Stimulated activated CD4-positive, alpha-beta T cell treated with anti-CD3 and anti-CD28 coated beads, Interleukin-2, amount 100 ng/mL, for 4 hours (primary cell): Measurements from ENCODE around the gene USP49.
A peak's percentile ranks its signal among the peaks of the same experiment; 100 is the strongest.
"Not testable (repeated sequence)": the region's sequence is repeated elsewhere in the genome, so short reads cannot be mapped to it uniquely, and the experiment has no call there.

ENCODE experiments used
- DNase-seq: peaks from one replicate; pipeline ENCODE4 v3.0.0-alpha.2; 2020; ENCODE audit warnings: low read depth

Gene USP49

DNA sequence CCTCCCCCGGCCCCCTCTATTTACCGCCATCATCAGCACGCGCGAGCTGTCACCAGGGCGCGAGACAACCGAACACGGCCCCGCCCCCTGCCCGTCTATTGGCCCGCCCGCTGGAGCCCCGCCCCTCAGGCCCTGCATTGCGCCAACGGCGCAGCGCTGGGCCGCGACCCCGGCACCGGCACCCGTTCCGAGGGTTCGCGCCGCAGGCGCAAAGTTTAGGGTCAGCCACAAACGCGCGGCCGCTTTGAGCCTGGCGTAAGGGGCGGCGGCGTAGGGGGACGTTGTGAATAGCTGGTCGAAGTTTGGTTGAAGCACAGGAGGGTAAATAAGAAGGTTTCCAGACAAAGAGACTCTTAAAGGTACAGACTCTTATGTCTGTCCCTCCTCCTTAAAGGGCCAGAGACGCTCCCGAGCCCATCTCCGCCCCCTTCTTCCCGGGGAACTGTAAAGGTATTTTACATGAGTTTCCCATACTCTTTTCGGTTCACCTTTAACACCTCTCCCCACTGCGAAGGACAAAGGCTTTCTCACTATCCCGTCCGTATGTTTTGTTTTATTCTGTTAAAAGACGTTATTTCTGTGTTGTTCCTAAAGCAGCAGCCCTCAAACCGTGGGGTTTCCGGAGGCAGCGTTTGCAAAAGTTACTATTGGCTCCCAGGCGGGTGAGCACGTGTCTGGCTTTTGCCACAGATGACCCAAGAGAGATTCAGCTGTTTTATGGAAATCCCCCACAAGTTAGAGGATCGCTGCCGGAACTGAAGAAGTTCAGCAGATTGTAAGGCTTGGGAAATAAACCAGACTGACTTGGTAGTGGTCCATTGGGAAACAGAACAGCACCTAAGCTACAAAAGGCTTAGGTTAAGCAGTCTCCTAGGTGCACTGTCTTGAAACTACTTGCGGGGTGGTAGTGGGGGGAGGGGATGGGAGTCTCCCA lies at the start of gene USP49:
Gene USP49 (minus strand): TSS at position 76 of the 934 bp plus-strand sequence. CDS start 88,392 bp downstream, outside the sequence.
- peak; percentile 86 for DNase-seq

GRCh38 chr6:41943456-41943855 lies 48.3 kb upstream of the USP49 start:
- no peak for DNase-seq

DNA sequence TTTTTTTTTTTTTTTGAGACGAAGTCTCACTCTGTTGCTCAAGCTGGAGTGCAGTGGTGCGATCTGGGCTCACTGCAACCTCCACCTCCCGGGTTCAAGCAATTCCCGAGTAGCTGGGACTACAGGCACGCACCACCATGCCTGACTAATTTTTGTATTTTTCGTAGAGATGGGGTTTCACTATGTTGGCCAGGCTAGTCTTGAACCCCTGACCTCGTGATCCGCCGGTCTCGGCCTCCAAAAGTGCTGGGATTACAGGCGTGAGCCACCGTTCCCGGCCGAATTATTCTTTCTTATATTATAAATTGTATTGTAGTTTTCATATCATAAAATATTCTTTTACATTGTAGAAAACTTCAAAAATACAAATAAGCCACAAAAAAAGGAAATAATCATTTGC lies 47.7 kb upstream of the USP49 start:
- not testable (repeated sequence) for DNase-seq

DNA sequence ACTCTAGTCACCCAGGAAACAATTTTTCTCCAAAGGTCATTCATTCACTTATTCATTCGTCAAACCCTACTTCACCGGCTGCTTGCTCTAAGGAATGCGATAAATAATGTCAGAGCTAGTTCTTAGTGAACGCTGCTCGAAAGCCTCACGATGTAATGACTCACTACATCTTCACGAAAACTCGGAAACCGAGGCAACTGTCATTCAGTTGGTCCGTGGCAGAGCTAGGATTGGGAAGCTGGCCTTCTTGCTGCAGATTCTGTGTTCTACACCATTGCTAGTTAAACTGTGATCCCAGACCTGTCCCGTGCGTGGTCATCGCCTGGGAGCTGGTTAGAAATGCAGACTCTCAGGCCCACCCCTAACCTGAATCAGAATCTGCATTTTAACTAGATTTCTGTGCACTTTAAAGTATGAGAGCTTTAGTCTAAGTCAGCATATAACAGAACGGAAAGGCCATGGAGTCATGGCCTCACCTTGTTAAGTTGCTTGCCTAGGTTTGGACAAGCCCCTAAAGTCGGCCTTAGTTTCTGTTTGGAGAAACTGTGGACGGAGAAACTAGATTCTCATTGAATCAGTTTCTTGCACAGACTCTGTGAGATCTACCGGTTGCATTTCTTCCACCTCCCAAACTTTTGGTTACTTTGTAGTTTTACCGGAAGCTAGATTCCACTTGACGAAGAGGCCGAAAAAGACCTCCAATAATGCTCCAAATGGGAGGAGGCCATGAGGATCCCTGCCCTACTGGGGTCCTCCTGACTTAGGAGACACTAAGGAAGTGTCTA lies 47.1 kb upstream of the USP49 start:
- no peak for DNase-seq

DNA sequence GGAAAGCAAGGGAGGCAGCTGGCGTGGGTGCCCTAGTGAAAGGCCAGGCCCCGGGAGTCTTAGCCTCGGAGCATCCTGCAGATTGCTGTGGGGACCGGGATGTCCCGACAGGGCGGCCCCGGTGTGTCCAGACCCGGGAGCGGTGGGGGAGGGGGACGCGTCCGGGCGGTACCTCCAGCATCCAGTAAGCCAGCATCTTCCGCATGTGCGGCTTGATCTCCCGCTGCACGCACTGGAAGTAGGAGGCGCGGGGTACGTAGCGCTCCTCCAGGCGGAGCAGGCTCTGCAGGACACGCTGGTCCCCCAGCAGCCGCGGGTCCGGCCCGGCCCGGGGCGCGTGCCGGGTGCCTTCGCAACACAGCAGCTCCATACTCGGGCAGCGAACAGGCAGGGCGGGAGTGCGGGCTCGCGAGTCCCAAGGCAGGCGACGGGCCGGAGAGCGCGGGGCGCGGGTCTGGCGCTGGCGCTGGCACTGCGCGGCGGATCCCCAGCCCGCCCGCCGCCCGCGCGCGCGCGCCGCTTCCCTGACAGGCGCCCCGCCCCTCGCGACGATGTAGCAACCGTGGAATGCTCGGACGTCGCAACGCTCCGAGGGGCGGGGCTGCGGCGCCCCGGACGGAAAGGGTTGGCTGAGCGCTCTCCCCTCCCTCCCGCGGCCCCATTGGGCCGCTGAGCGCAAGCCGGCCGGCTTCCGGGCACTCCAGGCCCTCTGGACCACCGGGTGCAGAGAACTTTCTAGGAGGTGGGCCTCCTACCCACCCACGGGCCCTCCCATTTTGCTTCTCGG lies 46.3 kb upstream of the USP49 start, which contains the start of gene CCND3:
Gene CCND3 (minus strand): TSS at position 529 of the 787 bp plus-strand sequence. CDS start 159 bp downstream, at position 370.
- DNase-seq, result peak; percentile 74

GRCh38 chr6:41940759-41941279 lies 45.6 kb upstream of the USP49 start:
- DNase-seq, result peak; percentile 29

DNA sequence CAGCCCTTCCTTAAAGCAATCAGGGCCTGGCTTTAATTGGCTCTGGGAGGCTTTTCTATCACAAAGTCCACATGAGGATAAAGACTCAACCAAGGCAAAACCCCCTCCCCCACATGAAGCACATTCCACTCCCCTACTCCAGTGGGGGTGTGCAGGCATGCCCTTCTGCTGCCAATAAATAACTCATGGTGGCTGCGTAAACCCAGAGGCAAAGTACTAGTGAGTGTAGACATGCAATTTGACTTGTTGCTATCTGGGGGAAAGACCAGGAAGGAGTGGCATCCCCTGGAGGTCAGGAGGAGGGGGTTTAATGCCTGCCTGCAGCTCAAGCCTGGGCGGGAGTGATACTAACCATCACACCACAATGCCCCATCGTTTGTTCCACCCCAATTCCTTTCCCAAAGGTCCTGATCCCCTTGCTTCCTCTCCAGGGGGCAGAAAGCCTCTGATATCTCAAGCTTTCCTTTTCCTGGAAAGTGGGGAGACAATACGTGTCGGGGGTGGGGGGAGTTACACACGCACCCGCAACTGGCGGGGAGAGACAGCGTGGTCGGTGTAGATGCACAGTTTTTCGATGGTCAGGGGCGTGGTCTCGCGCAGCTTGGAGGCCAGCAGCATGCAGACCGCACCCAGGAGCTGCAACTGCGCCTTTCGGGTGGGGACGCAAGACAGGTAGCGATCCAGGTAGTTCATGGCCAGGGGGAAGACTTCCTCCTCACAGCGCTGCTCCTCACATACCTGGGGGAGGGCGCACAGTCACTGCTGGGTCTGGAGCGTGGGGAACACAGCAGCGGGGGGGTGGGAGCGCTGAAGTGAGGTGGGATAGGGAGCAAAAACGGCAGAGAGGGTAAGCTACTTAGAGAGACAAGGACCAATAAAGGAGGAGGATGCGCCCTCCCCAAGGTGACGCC lies 44.9 kb upstream of the USP49 start:
- DNase-seq, result no peak

DNA sequence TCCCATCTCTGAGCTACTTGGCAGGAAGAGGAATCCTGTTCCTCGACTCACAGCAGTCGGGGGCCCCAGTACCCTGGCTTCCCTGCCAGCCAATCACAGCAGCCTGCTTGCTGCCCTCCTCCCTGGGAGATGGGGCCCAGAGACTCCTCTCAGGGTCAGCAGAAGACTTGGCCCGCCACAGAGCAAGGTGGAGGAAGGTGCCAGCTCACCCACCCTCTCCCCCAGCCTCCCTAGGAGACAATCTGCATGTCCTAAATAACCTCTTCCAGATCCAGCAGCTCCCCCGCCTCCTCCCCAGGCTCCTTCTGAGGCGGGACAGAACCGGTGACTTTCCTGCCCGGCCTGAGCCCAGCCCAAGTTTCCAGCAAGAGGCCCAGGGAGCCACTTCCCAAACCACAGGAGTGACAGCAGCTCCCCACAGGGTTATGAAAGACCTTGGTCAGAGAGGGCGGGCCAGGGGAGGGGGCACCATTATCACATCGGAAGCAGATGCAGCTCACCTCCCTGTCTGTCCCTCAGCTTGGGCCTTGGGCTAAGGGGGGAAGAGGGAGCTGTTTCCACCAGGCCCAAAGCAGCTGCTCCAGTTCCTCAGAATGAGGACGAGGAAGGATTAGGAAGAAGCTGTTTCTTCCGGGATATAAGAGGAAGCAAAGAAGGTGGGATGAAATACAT lies 44.1 kb upstream of the USP49 start:
- no peak for DNase-seq

GRCh38 chr6:41938590-41939175 lies 43.5 kb upstream of the USP49 start:
- no peak for DNase-seq

DNA sequence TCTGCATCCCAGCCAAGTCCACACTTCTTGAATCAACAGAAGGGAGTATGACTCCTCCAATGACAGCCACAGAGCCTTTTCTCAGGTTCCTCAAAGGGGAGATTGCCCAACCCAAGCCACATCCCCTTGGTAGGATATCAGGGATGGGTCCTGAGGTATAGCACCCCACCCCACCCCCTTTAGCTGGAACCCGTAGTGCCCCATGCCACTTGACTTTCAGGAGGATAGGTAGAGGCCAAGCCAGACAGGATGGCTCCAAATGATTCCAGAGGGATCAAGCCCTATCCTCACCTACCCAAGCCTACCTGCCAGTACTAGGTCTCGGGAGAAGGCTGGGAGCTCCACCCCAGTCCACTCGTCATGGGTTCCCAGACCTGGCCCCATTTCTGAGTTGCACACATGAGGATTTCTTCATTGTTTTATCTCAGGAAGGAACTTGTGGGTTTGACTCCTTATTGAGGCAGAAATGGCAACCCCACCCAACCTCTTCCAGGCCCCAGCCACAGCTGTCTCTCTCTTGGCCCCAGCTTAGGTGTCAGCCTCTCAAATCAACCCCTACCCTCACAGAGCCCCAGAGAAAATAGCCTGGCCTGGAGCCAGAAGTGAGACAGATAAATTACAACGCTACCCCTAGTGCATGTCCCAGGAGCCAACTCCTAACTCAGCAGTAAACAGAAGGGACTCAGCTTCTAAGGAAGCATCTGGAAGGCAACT lies 42.8 kb upstream of the USP49 start:
- no peak for DNase-seq

GRCh38 chr6:41937472-41937860 lies 42.3 kb upstream of the USP49 start:
- DNase-seq, result no peak

DNA sequence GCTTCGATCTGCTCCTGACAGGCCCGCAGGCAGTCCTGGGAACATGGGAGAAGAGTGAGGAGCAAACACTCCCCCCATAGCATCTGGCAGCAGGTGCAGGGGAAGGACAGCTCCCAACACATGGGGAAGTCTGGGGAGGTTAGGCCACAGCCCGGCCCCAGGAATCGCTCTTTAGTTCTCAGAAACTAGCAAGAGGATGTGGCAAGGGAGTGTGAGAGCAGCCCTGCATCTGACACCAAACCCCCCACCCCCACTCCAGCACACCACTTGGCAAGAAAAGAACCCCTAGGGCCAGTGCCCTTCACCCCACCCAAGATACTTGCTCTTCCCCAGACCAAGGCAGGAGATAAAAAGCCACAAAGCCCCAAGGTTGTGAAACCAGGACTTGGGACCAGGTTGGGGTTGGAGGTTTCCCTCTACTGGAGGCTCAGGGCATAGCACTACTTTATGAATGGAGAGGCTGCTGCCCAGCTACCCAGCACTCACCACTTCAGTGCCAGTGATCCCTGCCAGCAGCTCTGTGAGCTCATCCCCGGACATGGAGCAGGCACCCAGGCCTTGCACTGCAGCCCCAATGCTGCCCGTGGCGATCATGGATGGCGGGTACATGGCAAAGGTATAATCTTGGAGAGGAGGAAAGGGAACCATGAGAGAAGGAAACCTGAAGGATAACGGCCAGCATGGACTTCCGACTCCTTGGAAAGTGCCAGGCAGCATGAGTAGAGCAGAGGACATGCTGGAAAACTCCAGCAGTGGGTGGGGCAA lies 41.1 kb upstream of the USP49 start:
- no peak for DNase-seq

- DNase-seq, result no peak
Observed at GRCh38 chr6:41935685-41936072, 40.5 kb upstream of the USP49 start.

DNA sequence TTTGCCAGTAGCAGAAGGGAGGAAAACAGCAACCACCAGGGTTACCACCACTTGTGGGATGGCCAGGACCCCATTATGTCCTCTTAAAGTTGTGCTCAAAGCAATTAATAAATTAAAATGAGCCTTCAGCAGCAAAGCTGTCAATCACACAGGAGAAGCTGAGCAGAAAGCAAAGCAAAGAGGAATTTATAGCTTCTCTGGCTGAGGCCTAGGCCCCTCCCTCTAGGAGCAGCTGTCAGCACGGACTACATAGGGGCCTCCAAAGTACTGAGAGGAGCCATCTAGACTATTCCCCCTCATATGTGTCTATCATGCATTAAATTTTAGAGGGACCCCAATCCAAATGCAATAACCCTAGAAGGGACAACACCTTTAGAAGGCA lies 40.0 kb upstream of the USP49 start:
- no peak for DNase-seq

DNA sequence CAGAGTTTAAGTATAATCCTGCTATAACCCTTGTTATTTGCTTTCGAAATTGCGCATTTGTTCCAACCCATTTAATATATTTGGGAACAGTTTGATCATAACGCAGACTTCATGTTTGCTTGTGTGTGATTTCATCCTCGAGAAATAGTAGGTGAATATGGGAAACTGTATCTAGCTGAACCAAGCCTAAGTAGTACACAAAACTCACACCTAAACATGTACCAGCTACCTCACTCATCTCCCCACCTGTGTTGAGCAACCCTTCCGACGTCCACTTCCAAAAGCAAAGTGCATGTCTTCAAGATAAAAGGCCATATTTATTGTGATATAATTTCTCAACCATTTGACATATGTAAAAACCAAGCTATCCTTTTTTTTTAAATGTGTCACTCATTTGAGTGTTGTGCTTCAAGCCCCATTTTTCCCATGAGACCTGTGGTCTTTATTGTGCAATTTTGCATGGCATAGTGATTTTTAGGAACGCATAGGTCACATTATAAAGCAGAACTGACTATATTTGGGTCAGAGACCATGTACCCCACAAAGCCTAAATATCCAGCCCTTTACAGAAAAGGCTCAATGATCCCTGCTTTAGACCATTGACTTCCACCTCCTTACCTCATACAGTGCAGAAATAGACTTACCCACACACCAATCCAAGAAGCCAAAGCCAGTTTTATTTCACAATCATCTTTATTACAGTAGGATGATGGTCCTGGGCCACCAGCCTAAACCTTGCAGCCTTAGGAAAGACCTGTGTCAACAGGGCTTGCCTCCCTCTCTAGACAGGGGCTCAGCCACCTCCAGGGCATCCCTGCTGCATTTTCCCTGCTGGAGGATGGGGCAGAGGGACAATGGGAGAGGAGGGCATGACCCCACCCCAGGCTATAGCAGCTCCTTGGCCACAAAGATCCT lies 39.4 kb upstream of the USP49 start:
- no peak for DNase-seq

DNA sequence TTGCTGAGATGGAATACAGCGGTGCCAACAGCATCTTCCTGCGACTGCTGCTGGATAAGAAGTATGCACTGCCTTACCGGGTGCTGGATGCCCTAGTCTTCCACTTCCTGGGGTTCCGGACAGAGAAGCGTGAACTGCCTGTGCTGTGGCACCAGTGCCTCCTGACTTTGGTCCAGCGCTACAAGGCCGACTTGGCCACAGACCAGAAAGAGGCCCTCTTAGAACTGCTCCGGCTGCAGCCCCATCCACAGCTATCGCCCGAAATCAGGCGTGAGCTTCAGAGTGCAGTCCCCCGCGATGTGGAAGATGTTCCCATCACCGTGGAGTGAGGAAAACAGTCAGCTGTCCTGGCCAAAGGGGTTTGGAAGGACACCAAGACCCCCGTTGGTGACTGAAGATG lies 37.2 kb upstream of the USP49 start:
- DNase-seq, result no peak

DNA sequence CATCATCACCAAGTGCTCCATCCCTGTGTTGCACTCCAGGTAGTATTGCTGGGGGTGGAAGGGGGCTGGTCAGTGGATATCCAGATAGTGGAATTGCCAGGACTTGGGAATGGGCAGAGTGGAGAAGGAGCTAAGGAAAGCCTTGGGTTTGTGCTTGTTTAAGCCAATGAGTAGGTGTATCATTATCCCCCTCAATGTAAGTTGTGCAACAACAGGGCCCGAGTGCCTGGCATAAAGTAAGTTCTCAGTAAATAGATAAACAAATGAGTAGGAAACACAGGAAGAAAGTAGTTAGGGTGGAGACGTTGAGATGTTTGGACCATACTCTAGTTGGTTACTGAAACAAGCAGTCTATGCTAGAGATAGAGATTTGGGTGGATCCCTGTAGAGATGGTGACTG lies 36.6 kb upstream of the USP49 start:
- no peak for DNase-seq
